Activated CD8-positive, alpha-beta T cell treated with anti-CD3 and anti-CD28 coated beads for 36 hours (primary cell): Measurements from ENCODE around the gene PHTF1. TPM values are rescaled to one million over a fixed set of nuclear protein-coding genes. Genes with fewer than 3 reads are reported as not detected.

Source experiments
- ATAC-seq: fragments of 200-7000 bp; cut with Tn5 transposase; one replicate; pipeline ENCODE4 v1.10.0; 2021; ENCODE audit warnings: mild to moderate bottlenecking, moderate library complexity
- CTCF ChIA-PET: fragments of 350-600 bp; sonication (Branson Sonifier 250); formaldehyde crosslinking; loops from one replicate; lab custom pipeline; 2021; ENCODE audit warnings: antibody characterized with exemption; lab: Charles Lee
- POLR2A ChIA-PET: fragments of 350-600 bp; sonication (Branson Sonifier 250); formaldehyde crosslinking; loops from one replicate; lab custom pipeline; 2021; ENCODE audit warnings: antibody characterized with exemption; lab: Charles Lee
- DNase-seq: peaks from one replicate; pipeline ENCODE4 v3.0.0-alpha.2; 2020
- H3K27ac Mint-ChIP-seq: one replicate; pipeline ENCODE4 v1.8.0; 2021; ENCODE audit warnings: mild to moderate bottlenecking, mixed read lengths
- H3K27me3 Mint-ChIP-seq: one replicate; pipeline ENCODE4 v1.8.0; 2021; ENCODE audit warnings: mixed read lengths
- H3K36me3 Mint-ChIP-seq: one replicate; pipeline ENCODE4 v1.8.0; 2021; ENCODE audit warnings: low read depth, mixed read lengths
- H3K4me1 Mint-ChIP-seq: one replicate; pipeline ENCODE4 v1.8.0; 2021; ENCODE audit warnings: low read depth, mixed read lengths
- H3K4me3 Mint-ChIP-seq: one replicate; pipeline ENCODE4 v1.8.0; 2021; ENCODE audit warnings: mild to moderate bottlenecking, moderate library complexity, mixed read lengths
- H3K9me3 Mint-ChIP-seq: one replicate; pipeline ENCODE4 v1.8.0; 2021; ENCODE audit warnings: mixed read lengths
- CTCF ChIP-seq: fragments of 200-600 bp; IDR thresholded peaks from one replicate; pipeline ENCODE4 v1.8.0; 2022; ENCODE audit warnings: antibody characterized with exemption, mild to moderate bottlenecking
- intact Hi-C: fragments of 100-400 bp; cut with micrococcal nuclease; formaldehyde crosslinking; loops from one replicate; pipeline ENCODE4 v1.10.0; 2022
- total RNA-seq, 2 experiments: library from RNA; stranded (reverse); gene quantifications; one replicate each; pipeline ENCODE4 v1.2.3, GENCODE V29; 2021

PHTF1 gene
- total RNA-seq, 2 experiments from 2014 or later = 13.1 to 14.4 TPM

DNA sequence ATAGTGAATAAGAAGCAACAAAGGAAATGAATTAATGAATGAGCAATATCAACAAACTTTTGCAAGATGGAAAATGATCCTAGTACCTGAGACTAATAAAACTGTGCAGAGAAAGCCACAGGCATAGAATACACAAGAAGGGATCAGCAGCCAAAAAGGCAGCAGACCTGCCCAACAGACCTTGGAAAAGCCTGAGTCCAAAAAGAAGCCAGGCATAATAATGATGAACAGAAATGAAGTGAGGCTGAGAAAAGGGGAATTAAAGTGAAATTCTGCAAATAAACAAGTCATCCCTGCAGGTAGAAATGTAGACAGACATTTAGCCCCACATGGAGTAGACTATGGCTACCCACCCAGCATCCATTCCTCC, 10.3 kb upstream of the PHTF1 start:
- peak overlapping the region; percentile 47 for H3K27ac Mint-ChIP-seq
- H3K9me3 Mint-ChIP-seq = no peaks in the 10 kb centered on the region
- peaks cover 45% of the 10 kb centered on the region for H3K4me1 Mint-ChIP-seq
- no peak overlapping the region for H3K4me3 Mint-ChIP-seq
- peaks cover 28% of the 10 kb centered on the region for H3K36me3 Mint-ChIP-seq
- ChIA-PET CTCF (no interaction called here), POLR2A (interaction anchor here (2.4 kb wide), 1 partner anchor 10 kb away, joined by 13 read pairs; the partner anchor contains the start of gene PHTF1)
- ATAC-seq (no peak), DNase-seq (no peak)
- H3K27me3 Mint-ChIP-seq = no peaks in the 10 kb centered on the region
- intact Hi-C loops = no loop called here
- no peak for TF ChIP-seq CTCF

- TF ChIP-seq CTCF = no peak
- Mint-ChIP-seq H3K27ac (peak overlapping the region; percentile 18), H3K4me3 (no peak overlapping the region), H3K27me3 (no peaks in the 10 kb centered on the region), H3K36me3 (peaks cover 28% of the 10 kb centered on the region), H3K4me1 (peaks cover 45% of the 10 kb centered on the region), H3K9me3 (no peaks in the 10 kb centered on the region)
- intact Hi-C loops = no loop called here
- ChIA-PET CTCF (interaction anchor here (1.0 kb wide), 1 partner anchor 10 kb away, joined by 3 read pairs; the partner anchor contains the start of gene PHTF1), POLR2A (interaction anchor here (2.4 kb wide), 1 partner anchor 10 kb away, joined by 13 read pairs; the partner anchor contains the start of gene PHTF1)
- no peak for ATAC-seq
- DNase-seq = no peak
Observed at GRCh38 chr1:113768916-113769600, 9.8 kb upstream of the PHTF1 start.

DNA sequence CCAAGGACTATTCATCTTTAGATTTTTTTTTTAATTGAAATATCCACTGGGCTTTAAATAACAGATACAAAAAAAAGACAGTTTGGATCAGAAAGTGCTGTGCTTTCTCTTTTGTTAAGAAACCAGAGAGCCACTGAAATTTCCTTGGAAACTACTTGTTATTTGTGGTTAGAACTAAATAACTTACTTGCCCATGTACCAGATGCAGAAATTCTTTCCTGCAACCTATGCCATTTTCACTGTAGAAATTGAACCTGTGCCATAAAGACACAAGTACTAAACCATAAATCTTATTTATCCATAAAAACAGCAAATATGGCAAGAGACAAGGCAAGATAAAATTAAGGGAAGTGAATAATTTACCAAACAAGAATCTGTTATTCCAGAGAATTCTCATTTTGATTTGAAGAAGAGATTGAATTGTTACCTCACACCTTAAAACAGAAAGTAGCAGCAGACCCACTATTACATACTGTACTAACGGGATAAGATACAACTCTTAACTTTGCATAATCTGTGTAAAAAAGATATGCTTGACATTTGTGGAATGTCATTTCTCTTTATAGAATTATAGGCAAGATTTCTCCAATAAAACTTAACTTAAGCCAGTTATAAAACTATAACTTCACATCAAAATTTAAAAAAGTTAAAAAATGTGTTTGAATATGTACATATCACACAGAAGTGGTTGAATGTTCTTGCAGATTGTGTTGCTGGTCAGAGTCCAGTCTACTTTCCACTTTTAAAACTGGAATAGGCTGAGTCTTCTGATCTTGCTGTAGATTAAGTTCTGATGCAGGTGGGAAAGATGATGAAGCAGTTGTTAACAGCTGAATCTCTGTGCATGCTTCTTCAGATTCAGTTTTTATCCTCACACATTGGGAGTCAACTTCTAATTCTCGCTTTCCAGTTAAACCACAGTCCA, 6.3 kb upstream of the PHTF1 start:
- POLR2A ChIA-PET = interaction anchor here (0.9 to 1.3 kb wide), 2 partner anchors 12 to 97 kb away, joined by 3 to 4 read pairs; no protein-coding TSS in a partner anchor
- Mint-ChIP-seq H3K9me3 (no peaks in the 10 kb centered on the region), H3K4me3 (no peak overlapping the region), H3K27me3 (no peaks in the 10 kb centered on the region), H3K4me1 (peaks cover 36% of the 10 kb centered on the region), H3K27ac (peak overlapping the region; percentile 16), H3K36me3 (peaks cover 28% of the 10 kb centered on the region)
- DNase-seq (no peak), ATAC-seq (no peak)
- no peak for TF ChIP-seq CTCF
- intact Hi-C loops = no loop called here
- CTCF ChIA-PET = interaction anchor here (1.1 to 1.3 kb wide), 2 partner anchors 19 to 626 kb away, joined by 3 to 5 read pairs; no protein-coding TSS in a partner anchor

DNA sequence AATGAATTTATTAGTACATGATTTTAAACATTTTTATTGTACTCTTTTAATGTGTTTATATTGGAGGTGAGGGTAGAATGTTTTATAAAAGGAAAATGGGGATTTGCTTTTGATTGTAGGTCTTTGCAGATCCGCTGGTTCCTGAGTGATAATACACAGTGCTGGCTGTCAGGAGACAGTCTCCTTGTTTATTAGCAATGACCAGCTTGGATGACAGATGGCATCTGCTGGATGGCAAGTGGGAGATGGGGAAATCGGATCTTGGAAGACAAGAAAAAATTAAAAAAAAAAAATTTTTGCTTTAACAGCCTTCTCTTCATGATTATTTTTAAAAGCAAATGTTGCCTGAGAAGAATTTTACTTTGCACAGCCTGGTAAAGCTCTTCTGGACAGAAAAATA, 4.4 kb upstream of the PHTF1 start:
- POLR2A ChIA-PET = no interaction called here
- intact Hi-C loops = no loop called here
- TF ChIP-seq CTCF = no peak
- H3K4me3 Mint-ChIP-seq = no peak overlapping the region
- no peak overlapping the region for H3K27ac Mint-ChIP-seq
- DNase-seq (no peak), ATAC-seq (no peak)
- H3K36me3 Mint-ChIP-seq = peaks cover 19% of the 10 kb centered on the region
- H3K4me1 Mint-ChIP-seq = peaks cover 27% of the 10 kb centered on the region
- CTCF ChIA-PET = no interaction called here
- no peaks in the 10 kb centered on the region for H3K27me3 Mint-ChIP-seq
- no peaks in the 10 kb centered on the region for H3K9me3 Mint-ChIP-seq
